HG03558 (cell line): ENCODE results near the gene TFIP11.

Experiments used
- ATAC-seq: cut with Tn5 transposase; IDR thresholded peaks from one replicate; pipeline ENCODE4 v1.9.1; 2021; ENCODE audit warnings: moderate number of reproducible peaks; ENCODE audit not compliant: unreplicated experiment; ENCODE audit errors: extremely low read depth

Gene TFIP11

DNA sequence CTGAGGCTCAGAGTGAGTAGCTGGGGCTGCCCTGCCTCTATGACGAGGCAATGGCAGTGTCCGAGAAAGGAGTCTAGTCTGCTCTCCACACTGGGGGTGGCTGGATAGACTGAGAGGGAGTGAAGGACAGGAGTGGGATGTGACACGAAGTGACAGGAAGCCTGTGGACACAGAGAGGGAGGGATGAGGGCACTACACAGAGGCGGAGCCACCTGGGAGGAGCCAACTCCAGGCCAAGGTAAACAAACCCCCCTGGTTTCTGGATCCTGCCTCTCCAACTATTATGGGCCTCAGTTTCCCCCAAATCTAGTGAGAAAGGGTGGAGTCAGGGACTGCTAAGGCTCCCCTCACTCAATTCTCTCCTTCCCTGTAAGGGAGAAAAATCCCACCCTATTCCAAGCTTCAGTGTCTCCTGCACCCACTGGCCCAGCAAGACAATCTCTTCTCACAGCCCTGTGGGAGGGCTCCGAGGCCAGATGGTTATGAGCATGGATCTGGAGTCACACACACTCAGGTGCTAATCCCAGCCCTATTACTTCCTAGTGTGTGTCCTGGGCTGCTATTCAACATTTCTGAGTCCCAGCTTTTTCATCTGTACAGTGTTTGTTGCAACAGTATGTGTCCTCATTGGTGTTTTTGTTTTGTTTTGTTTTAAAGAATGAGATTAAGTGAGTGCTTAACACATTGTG is 58.3 kb downstream of the TFIP11 start:
- ATAC-seq, result no peak

- no peak for ATAC-seq
These were observed 59.1 kb downstream of the TFIP11 start for GRCh38 chr22:26453216-26453615.

DNA sequence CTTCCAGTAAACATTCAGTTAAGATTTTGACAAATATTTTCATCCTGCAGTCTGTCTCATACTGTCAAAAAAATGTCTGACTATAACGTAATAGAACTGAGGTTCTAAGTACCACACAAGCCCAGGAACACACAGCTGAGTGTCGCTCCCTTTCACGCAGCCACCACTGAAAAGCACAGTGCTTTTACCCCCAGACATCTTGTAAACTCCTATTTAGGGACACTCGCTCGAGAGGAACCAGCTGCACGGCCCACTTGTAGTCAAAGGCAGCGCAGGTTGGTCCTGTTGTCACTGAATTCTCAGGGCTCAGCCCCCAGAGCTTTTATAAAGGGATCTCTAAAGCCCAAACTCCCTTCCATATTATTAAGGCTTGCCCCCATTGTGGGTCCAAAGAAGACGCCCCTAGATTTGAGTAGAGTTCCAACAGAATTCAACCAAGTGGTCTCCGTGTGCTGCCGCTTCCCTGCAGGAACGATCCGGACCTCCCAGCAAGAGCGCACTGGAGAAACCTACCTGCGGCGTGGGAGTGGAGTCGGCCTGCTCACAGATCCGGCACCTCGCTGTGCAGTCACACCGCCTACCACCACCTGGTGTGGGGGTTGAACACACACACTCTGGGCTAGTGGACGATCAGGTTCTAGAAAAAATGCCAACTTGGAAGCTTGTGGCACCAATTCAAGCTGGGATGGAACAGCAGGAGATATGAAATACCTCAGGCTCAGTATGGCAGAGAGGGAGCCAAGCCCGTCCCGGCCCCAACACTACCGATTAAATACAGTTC is 59.8 kb downstream of the TFIP11 start:
- ATAC-seq, result no peak

DNA sequence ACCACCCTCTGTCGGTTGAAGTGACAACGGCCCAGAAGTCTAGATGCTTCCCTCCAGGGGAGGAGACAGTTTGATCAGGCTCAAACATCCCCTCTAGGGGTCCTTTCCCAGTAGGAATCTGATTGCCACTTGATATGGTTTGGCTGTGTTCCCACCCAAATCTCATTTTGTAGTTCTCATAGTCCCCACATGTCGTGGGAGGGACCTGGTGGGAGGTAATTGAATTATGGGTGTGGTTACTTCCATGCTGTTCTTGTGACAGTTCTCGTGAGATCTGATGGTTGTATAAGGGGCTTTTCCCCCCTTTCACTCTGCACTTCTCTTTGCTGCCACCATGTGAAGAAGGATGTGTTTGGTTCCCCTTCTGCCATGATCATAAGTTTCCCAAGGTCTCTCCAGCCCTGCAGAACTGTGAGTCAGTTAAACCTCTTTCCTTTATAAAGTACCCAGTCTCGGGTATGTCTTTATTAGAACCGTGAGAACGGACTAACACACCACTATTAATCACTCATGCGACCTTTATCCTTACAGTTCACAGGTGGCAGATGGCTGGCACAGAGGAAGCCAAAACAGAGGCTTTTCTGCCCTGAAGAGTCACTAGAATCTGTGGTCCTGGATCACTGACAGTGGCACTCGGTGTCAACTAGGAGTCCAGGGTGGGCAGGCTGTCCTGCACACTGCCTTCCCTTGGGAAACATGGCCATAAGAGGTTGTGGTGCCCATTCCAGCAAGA is 61.7 kb downstream of the TFIP11 start:
- ATAC-seq, result no peak

GRCh38 chr22:26448941-26449340 is 63.3 kb downstream of the TFIP11 start:
- ATAC-seq, result no peak

GRCh38 chr22:26448334-26448733 is 63.9 kb downstream of the TFIP11 start:
- ATAC-seq, result no peak

GRCh38 chr22:26447584-26448329 is 64.5 kb downstream of the TFIP11 start:
- ATAC-seq, result no peak

DNA sequence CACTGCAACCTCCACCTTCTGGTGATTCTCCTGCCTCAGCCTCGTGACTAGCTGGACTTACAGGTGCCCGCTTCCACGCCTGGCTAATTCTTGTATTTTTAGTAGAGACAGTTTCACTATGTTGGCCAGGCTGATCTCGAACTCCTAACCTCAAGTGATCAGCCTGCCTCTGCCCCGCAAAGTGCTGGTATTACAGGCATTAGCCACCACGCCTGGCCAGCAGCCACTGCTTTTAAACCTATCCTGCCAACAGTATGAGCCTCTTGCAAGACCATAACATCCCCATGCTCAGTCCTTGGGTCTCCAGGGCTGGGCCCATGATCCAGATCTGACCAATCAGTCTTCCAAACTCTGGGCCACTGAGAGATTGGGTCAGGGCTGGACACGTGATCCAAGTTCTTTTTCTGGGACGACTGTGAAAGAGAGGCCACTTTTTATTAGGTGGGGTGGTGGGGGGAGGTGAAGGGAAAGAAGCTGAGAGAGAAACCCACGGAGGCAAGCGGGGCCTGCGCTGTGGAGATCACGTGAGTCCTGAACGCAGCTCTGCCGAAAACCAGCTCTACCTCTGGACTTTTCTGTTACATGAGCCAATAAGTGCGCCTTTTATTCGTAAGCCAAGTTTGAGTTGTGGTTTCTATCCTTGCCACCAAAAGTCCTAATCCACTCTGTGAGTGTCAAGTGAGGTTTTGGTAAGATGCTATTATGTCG is 65.3 kb downstream of the TFIP11 start:
- no peak for ATAC-seq

DNA sequence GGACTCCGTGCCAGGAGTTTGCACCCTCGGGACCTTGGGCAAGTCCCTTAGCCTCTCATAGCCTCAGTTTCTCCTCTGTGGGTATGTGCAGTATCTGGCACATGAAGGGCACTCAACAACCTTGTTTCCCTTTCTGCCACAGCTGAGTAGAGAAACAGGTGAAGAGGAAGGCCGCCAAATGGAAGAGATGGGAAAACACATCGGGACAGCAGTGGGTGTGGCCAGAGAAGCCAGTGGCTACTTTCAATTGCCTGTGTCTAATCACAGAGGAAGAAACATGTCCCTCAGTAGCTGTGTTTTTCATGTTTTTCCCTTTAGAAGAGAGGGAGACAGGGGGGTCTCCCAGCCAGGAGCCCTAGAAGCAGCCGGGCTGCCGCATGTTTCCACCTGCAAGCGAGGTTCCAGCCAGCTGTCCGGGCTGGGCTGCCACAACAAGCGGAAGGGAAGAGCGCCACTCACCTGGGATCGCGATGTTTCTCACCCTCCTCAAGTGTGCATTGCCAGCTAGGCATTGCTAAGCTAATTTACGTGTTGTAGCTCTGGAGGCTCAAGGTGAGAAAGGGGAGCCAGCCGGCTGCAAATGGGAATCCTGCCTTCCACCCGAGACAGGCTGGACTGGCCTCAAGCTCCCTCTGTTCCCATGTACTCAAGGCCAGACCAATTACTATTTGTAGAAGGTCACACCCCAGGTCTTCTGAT is 66.5 kb downstream of the TFIP11 start:
- no peak for ATAC-seq

GRCh38 chr22:26444777-26445176 is 67.5 kb downstream of the TFIP11 start:
- no peak for ATAC-seq

DNA sequence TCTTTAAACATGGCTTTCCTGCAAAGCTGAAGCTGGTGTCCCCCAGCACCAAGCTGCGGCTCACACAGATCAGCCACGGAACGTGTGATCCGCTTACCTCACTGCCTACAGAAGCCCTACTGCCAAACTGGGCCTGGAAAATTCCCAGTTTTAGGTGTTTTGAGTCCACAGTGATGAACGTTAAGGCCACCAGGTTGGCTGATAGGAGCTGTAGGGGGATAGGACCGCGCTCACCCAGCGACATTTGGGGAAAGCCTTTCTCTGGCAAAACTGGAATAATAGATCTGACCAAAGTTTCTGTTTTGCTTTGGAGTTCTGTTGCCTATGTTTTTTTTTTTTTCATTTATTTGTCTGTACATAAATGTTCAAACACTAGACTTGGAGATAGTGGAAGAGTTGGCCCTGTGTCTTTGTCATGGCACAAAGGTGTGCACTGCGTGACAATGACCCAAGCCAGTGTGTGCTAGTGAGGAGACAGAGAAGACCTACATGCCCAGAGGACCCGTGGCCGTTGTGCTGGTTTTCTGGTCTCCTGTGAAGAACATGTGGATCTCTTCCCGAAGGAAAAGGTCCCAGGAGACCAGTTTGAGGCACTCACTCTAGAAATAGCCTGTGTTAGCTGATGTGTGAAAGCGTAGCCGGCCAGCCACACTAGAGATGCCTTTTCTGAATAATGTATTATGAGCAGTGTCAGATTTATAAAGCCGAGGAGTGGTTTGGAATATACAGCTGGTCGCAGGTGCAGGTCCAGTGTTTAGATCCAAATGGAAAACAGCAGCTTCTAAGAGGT is 68.2 kb downstream of the TFIP11 start:
- ATAC-seq, result no peak

DNA sequence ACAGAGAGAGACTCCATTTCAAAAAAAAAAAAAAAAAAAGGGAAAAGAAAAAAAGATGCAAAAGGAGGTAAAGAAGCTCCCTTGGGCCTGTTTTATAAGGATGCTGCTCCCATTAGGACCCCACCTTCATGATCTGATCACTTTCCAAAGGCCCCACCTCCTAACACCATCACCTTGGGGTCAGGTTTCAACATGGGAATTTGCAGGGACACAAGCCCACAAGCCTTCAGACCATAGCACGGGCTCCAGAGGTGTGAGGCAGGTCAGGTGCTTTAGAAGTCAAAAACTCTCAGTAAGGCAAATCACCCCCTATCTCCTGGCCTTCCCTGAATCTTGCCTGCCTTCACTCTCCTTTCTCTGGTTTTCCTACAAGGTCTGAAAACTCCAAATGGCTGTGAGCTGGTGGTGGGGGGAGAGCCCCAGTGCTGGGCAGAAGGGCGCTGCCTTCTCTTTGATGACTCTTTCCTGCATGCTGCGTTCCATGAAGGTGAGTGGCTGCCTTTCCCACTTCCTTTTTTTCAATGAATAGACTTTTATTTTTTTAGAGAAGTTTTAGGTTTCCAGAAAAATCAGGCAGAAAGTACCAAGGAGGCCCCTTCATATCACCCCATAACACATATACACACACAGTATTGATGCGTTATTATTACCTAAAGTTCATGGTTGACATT is 70.1 kb downstream of the TFIP11 start:
- ATAC-seq, result no peak
